H54 (cell line): ENCODE data around the gene BCL2L1.

ENCODE experiments used
- DNase-seq: peaks from one replicate; pipeline ENCODE4 v3.0.0; 2011; ENCODE audit warnings: low spot score, mixed read lengths; ENCODE audit not compliant: insufficient read length
- FAIRE-seq: peaks from 3 replicates; lab custom pipeline; 2011; peaks lifted over from hg19 to GRCh38; lab: Jason Lieb, UNC
- POLR2A ChIP-seq: IDR thresholded peaks from 2 replicates; pipeline ENCODE4 v1.6.1; 2011; ENCODE audit warnings: low read depth, mild to moderate bottlenecking, low read length

BCL2L1 gene

DNA sequence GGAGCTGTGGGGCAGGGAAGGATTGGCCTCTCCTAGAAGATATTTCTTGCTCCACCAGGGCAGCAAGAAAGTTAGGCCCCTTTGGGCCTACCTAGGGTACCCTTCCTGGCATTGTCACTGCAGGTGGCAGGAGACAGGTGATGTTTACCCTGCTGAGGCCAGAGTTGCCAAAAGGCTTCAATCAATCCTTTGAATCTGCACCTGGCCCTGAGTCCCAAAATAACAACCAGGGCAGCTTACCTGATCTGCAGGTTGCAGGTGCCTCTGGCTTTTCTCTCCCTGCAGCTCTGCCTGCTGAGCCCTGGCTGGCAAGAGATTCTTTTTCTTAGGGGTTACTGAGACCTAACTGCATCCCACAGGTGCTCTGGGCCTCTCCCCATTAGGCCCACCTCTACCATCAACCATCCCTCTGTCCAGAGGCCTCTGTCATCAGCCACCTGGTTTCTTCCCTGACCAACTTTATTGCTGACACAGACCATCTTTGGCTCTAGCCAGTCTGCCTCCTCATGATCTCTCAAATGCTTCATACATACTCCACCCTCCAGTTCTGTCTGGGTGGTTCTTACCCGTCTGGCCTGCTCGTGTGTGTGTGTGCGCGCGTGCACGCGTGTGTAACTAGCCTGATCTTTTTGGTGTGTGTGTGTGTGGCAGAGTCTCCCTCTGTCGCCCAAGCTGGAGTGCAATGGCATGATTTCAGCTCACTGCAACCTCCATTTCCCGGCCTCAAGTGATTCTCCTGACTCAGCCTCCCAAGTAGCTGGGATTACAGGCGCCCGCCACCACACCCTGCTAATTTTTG, 13.7 kb downstream of the BCL2L1 start:
- FAIRE-seq (no peak), DNase-seq (no peak)
- TF ChIP-seq POLR2A: no peak

GRCh38 chr20:31707994-31708735, 14.5 kb downstream of the BCL2L1 start:
- DNase-seq (no peak), FAIRE-seq (no peak)
- no peak for TF ChIP-seq POLR2A

GRCh38 chr20:31707258-31707615, 15.4 kb downstream of the BCL2L1 start:
- no peak for TF ChIP-seq POLR2A
- no peak for DNase-seq
- no peak for FAIRE-seq

DNA sequence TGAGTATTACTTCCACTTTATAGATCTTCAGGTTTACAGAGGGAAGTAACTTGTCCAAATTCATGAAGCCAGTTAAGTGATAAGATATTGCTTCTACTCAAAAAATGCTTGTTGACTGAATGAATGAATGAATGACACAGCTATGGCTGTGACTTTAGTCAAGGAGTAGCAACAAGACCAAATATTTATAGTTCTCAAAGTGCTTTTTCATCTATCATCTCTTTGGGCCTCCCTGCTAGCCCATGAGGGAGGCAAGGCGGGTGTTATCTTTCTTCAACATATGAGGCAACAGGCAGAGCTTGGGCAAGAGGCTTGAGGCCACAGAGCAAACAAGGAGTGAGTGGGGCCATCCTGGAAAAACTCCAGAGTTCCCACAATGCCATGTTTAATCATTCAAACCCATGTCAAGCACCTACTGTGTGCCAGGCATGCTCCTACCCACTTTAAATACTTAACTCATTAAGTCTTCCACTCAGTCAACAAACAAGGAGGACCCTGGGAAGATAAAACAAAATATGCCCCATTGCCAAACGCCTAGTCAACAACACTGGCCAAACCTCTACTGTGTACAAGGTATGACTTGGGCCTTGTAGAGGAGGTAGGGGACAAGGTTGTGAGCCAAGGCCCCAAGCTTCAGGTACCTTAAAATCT, 15.9 kb downstream of the BCL2L1 start:
- DNase-seq (no peak), FAIRE-seq (no peak)
- TF ChIP-seq POLR2A: no peak

DNA sequence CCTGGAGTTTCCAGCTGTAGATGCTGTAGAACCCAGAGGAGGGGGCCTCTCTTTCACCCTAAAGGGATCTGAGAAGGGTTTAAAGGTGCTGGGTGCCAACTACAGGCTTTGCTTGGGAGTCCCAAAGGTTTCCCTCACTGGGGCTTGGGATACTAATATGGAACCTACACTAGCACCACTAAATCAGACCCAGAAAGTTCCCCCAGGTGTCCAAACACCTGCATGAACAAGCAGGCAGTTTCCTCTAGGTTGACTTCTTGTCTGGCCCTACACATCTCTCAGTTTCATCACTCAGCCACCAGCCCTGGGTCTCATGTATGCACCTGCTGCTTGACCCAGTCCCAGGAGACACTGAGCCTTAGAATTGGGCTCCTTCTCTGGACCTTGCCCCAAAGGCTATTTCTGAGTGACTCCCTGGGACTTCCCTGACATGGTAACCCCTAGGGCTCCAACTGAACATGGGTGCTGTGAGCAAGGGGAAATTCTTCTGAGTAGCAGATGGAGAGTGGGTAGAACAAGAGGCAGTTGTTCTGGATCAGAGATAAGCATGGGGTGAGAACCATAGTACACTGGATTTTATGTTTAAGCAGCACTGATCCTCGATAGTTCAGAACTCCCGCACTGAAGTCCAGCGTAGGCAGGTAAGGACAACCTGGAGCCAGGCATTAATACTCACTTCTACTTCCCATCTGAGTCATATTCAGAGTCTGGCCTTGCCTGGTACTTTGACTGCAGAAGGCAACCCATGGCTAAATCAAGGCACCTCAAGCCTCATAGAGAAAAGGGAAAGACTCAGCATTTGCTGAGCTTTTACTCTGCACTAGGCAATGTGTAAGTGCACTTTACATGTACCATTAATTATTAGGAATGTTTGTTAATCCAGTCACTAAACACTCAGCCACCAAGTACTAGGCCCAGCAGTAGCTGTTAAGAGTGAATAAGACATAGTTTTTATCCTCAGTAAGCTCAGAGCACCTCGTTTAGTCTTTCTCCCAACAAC, 16.8 kb downstream of the BCL2L1 start:
- FAIRE-seq (no peak), DNase-seq (no peak)
- TF ChIP-seq POLR2A: no peak

DNA sequence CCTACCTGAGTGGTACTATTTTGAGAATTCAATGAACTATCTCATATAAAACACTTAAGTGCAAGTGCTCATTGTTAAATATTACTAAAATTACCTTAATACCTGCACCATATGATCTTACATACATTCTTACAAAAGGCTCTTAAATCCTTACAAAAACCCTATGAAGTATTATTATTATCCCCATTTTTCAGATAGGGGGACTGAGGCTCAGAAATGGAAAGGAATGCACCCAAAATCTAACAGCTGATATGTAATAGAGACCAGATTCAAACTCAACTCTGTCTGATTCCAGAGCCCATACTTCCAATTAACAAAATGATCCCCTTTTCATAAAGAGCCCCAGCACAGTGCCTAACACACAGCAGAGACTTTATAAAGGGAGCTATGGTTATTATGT, 17.5 kb downstream of the BCL2L1 start:
- FAIRE-seq (no peak), DNase-seq (no peak)
- TF ChIP-seq POLR2A: no peak

GRCh38 chr20:31704225-31705119, 18.2 kb downstream of the BCL2L1 start:
- FAIRE-seq (peak; percentile 58), DNase-seq (peak; percentile 30)
- no peak for TF ChIP-seq POLR2A

DNA sequence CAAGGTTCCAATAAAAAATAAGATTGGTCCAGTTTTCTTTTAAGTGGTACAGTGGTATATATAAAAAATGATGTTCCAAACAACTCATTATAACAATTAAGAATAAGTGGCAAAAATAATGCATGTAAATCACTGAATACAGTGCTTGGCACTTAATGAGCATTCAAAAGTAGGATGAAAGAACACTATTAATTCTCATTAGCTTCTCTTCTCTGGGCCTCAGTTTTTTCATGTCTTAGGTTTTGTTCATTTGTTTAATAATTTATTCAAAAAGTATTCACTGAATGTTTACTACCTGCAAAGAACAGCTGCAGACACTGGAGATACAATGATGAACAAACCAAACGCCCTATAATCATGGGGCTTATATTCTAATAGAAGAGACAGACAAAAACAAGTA, 21.1 kb downstream of the BCL2L1 start:
- FAIRE-seq (no peak), DNase-seq (no peak)
- TF ChIP-seq POLR2A: no peak

- TF ChIP-seq POLR2A: no peak
- DNase-seq (no peak), FAIRE-seq (no peak)
Measured at GRCh38 chr20:31700747-31701146, 21.9 kb downstream of the BCL2L1 start.

- DNase-seq (no peak), FAIRE-seq (no peak)
- no peak for TF ChIP-seq POLR2A
Measured at GRCh38 chr20:31699801-31700728, 22.6 kb downstream of the BCL2L1 start.

DNA sequence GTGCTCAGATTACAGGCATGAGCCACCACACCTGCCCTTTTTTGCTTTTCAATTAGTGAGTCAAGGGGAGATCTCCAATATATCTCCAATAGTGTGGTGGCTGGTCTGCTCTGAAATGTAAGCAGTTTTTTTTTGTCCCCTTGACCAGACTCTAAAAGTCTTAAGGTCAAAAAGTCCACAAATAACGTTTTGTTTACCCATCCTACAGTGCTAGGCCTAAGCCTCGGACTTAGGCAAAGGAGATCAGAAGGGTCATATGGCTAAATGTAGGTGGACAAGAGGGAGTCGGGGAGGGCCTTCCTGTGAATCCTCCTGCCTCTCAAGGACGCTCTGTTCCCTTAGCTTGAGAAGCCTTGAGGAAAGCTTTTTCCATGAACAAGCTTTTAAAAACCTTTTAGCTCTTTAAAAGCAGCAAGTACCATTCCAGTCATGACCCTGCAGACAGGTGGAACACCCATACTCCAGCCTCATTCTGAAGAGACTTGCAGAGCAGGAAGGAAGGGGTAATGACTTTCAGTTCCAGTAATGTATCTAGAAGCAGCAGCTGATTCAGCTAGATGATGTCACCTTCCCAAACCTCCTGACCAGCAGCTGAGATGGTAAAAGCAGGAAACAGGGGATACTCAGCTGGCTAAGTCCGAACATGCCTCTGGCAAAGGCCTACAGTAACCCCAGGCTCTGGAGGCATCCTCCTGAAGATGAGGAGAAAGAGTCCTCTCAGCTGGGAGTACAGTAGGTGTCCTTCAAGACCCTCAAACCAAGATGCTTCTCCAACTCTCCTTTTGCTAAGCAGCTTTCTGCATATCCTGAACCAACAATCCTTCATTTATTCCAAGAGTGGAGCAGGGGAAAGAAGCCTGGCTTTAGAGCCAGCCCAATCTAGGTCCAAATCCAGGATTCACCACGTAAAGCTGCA, 23.6 kb downstream of the BCL2L1 start:
- no peak for TF ChIP-seq POLR2A
- DNase-seq (peak; percentile 78), FAIRE-seq (peak; percentile 48)
